Midbrain (tissue), 1 donor: ENCODE measurements around the gene CNIH4.
"Not testable (repeated sequence)": the region's sequence is repeated elsewhere in the genome, so short reads cannot be mapped to it uniquely, and the experiment has no call there.

Experiments used
- DNase-seq: peaks from one replicate; lab custom pipeline; 2025; lab: John Stamatoyannopoulos, UW

CNIH4 gene

DNA sequence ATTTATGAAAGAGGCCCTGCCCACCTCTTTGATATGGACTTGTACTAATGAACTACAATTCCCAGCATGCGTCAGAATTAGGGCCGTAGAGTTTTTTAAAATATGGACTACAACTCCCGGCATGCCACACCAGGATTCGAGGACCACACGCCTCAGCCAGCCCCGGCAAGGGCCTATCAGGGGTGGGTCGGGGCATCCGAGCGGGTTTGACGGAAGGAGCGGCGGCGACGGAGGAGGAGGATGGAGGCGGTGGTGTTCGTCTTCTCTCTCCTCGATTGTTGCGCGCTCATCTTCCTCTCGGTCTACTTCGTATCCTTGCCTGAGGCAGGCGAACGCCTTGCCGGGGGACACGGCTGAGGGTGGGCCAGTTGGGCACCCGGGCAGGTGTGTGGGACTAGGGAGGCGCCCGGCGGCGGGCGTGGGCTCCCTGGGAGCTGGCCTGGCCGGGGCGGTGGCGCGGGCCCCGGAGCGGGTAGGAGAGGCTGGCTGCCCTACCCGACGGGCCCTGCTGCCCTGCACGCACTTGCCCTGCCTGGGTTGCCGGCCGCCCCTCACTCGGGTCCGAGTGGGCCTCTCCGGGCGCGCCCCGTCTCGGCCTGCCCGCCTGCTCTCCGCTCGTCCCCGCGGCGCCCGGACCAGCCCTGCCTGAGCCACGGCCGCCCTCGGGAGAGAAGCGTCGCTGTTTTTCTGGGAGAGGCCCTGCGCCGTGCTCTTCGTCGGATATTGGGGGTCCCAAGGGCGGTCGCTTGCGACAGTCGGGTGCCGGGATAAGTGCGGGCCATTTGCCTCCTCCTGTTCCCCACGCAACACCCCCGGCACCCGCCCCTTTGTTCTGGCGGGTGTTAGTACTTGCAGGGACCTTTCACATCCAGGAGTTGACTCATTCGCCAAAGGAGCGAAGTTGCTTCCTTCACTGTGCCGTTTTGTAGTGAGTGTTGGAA, at the start of gene CNIH4:
Gene CNIH4 (plus strand): TSS at position 195 of the 941 bp plus-strand sequence. CDS start 46 bp downstream, at position 241.
- peak; percentile 96 for DNase-seq

DNA sequence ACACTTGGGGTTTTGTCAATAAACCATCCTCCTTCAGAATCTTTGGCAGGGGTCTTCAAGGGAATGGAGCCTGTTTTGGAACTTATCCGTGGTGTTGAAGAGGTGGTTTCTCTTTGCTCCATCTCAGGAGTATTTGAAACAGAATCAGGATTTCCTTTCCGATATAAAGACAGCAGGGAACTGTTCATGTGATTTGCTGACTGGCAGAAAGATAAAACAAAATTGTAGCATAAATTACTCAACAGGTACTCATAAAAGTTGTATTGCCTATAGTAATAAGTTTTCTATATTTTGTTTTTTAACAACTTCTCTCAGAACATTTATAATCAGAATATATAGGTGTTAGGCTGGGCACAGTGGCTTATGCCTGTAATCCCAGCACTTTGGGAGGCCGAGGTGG, 48.6 kb upstream of the CNIH4 start:
- no peak for DNase-seq

- DNase-seq = not testable (repeated sequence)
Observed at GRCh38 chr1:224311503-224311902, 45.2 kb upstream of the CNIH4 start.

DNA sequence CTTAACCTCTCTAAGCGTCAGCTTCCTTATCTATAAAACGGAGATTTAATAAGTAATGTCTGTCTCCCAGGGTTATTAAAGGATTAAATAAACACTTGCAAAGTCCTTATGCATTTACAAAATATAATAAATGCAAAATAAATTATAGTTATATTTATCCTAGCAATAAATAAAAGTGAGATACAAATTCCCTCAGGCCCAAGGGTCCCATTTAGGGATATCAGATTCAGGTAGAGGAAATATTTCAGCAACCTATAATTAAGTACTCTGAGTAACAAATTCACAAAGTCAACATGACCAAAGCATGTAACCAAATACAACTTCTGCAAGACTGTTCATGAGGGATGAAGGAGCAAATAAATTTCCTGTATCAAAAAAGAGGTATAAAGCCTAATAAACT, 44.7 kb upstream of the CNIH4 start:
- no peak for DNase-seq

DNA sequence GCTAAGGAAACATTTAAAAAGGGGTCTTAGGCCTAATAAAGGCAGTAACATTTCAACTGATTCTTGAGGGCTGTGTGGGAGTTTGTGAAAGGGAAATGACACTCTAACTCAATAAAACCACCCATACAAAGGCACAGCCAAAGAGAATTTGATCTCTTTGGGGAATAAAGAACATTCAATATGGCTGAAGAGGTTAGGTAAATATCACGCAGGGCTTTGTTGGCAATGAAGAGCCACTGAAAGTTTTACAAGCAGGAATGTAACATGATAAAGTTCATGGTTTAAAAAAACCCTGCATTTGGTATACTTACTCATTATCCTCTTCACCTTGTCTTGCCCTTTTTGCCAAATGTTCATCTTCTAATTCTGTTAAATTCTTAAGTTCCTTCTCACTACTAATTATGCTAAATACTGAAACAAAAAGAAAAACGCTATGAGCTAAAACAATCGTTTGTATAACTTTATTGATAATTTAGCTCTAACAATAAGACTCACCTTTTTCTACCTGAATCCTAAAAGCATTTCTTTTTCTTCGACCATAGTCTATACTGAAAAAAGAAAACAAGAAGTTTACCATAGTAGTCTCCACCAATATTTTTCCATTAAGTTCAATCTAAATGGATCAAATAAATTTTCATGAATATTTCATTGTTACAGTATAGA, 39.2 kb upstream of the CNIH4 start:
- no peak for DNase-seq

- DNase-seq = no peak
Observed at GRCh38 chr1:224321706-224322105, 35.0 kb upstream of the CNIH4 start.

GRCh38 chr1:224325959-224326358, 30.7 kb upstream of the CNIH4 start:
- no peak for DNase-seq

DNA sequence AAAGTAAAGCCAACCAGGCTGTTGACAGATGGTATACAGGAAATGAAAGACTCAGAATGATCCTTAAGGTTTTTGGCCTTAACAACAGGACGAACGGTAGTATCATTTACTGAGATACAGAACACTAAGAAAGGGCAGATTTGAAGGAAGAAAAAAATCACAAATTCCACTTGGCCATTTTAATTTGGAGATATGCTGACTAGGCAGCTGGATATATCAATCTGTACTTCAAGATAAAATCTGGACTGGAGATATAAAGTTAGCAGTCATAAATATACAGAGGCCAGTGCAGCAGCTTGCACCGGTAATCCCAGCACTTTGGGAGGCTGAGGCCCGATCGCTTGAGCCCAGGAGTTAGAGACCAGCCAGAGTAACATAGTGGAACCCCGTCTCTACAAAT, 28.0 kb upstream of the CNIH4 start:
- no peak for DNase-seq

- DNase-seq = no peak
Observed at GRCh38 chr1:224329484-224329841, 27.2 kb upstream of the CNIH4 start.

DNA sequence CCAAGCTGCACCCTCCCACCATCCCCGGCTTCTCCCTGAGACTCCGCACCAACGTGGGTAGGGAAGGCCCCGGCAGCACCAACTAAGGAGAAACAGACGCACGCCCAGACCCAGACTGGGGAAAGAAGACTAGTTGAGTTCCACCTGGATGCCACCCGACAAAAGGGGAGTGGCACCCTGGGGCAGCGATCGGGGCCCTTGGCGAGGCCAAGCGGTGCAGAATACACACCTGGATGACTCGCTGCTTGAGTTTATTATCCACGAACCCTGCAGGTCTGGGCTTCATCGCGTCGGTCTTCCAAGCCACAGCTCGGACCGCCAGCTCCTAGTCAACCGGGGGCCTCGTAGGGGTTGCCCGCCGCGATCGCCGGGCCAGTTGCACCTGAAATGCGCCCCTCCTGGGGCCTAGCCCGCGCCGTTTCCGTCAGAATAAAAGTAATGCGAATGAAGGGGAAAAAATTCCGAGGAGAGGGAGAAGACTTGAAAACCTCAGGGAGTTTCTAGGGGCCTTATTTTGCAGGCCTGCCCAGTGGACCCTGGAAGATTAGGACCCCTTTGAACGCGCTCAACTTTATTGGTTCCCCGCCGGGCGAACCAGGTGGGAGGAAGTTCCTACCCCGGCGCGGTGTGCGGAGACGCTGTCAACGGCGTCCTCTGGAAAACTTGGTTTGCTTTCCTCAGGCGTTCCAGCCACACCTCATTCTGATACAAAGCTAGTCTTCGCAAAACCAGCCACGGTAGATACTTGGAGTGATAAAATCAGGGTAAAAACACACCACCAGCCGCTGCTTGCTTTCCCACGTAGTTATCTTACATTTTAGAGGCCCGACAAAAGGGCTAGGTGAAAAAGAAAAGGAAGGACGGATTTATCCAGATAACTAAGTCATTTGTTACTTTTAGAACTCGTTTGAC, 26.6 kb upstream of the CNIH4 start, which contains the start of gene NVL:
Gene NVL (minus strand): TSS at position 331 of the 912 bp plus-strand sequence. CDS start 45 bp downstream, at position 286.
- peak; percentile 91 for DNase-seq

DNA sequence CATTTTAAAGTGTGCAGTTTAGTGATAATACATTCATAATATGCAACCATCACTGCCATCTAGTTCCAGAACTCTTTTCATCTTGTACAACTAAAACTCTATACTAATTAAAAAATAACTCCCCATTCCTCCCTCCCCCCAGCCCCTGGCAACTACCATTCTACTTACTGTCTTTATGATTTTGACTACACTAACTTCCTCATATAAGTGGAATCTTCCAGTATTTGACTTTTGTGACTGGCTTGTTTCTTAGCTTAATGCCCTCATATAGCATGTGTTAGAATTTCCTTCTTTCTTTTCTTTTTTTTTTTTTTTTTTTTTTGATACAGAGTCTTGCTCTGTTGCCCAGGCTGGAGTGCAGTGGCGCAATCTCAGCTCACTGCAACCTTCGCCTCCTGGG, 25.4 kb upstream of the CNIH4 start:
- DNase-seq = no peak

GRCh38 chr1:224331824-224332223, 24.9 kb upstream of the CNIH4 start:
- DNase-seq = no peak

- peak; percentile 74 for DNase-seq
Observed at GRCh38 chr1:224333309-224333926, 23.3 kb upstream of the CNIH4 start.

GRCh38 chr1:224333939-224334786, 22.5 kb upstream of the CNIH4 start:
- DNase-seq = no peak

DNA sequence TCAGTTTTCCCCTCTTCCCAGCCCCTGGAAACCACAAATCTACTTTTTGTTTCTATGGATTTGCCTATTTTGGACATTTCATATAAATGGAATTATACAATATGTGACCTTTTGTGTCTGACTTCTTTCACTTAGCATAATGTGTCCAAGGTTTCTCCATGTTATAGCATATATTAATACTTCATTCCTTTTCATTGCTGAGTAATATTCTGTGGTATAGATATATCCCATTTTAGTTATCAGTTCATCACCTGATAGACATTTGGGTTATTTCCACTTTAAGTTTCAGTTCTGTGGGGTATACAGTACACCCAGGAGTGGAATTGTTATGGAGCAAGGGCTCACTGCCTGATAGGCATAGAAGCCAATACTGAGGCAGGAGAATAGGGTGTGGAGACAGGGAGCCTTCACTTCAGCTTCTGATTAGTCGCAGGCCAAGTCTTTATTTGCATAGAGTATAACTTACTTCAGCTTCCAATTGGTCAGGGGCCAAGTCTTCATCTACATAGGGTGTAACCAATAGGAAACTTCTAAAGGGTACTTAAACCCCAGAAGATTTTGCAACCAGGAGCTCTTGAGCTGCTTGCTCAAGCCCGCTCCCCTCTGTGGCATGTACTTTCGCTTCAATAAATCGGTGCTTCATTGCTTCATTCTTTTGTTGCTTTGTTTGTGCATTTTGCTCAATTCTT, 18.4 kb upstream of the CNIH4 start:
- no peak for DNase-seq

GRCh38 chr1:224339442-224340033, 17.1 kb upstream of the CNIH4 start:
- no peak for DNase-seq

- not testable (repeated sequence) for DNase-seq
Observed at GRCh38 chr1:224340453-224341384, 16.0 kb upstream of the CNIH4 start.

DNA sequence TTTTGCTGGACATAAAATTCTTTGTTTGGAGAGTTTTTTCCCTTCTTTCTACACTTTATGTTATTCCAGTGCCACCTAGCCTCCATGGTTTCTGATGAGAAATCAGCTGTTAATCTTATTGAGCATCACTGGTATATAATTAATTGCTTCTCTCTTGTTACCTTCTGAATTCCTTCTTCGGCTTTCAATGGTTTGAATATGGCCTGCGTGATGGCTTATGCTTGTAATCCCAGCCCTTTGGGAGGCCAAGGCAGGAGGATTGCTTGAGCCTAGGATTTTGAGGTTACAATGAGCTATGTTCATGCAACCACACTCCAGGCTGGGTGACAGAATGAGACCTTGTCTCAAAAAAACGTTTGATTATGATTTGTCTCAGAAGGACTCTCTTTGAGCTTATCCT, 13.0 kb upstream of the CNIH4 start:
- no peak for DNase-seq

- no peak for DNase-seq
Observed at GRCh38 chr1:224348137-224348536, 8.5 kb upstream of the CNIH4 start.
